GM21390 (cell line): ENCODE measurements around the gene ORC3.
"Not testable (repeated sequence)": the region's sequence is repeated elsewhere in the genome, so short reads cannot be mapped to it uniquely, and the experiment has no call there.

Experiments
- ATAC-seq: cut with Tn5 transposase; IDR thresholded peaks from one replicate; pipeline ENCODE4 v1.9.1; 2021; ENCODE audit not compliant: unreplicated experiment

The ORC3 gene

GRCh38 chr6:87690441-87690840, 100.5 kb downstream of the ORC3 start:
- no peak for ATAC-seq

- no peak for ATAC-seq
These were observed 102.2 kb downstream of the ORC3 start for GRCh38 chr6:87692086-87692485.

- not testable (repeated sequence) for ATAC-seq
These were observed 106.9 kb downstream of the ORC3 start for GRCh38 chr6:87696817-87697216.

GRCh38 chr6:87697581-87698546, 107.9 kb downstream of the ORC3 start:
- ATAC-seq = no peak

- ATAC-seq = no peak
These were observed 108.6 kb downstream of the ORC3 start for GRCh38 chr6:87698547-87699006.

- ATAC-seq = no peak
These were observed 109.6 kb downstream of the ORC3 start for GRCh38 chr6:87699576-87699975.

- ATAC-seq = no peak
These were observed 110.7 kb downstream of the ORC3 start for GRCh38 chr6:87700397-87701343.

- no peak for ATAC-seq
These were observed 111.4 kb downstream of the ORC3 start for GRCh38 chr6:87701344-87701675.

- peak; percentile 65 for ATAC-seq
These were observed 112.0 kb downstream of the ORC3 start, which contains the start of gene AKIRIN2 for GRCh38 chr6:87701676-87702588. AKIRIN2 (minus strand) TSS chr6:87702233; CDS start chr6:87701684, 549 bp downstream.

- ATAC-seq = peak; percentile 15
These were observed 112.6 kb downstream of the ORC3 start for GRCh38 chr6:87702589-87702945.

GRCh38 chr6:87703039-87703438, 113.1 kb downstream of the ORC3 start:
- not testable (repeated sequence) for ATAC-seq

- peak; percentile 47 for ATAC-seq
These were observed 115.2 kb downstream of the ORC3 start for GRCh38 chr6:87705070-87705691.

- ATAC-seq = no peak
These were observed 116.4 kb downstream of the ORC3 start for GRCh38 chr6:87706187-87706966.

- not testable (repeated sequence) for ATAC-seq
These were observed 118.9 kb downstream of the ORC3 start for GRCh38 chr6:87708581-87709427.

GRCh38 chr6:87710090-87710489, 120.2 kb downstream of the ORC3 start:
- ATAC-seq = no peak

- not testable (repeated sequence) for ATAC-seq
These were observed 122.8 kb downstream of the ORC3 start for GRCh38 chr6:87712713-87713112.

- ATAC-seq = peak; percentile 47
These were observed 124.3 kb downstream of the ORC3 start for GRCh38 chr6:87714093-87714842.
